Measurements from ENCODE around the gene TSPAN4. TPM values are rescaled to one million over a fixed set of nuclear protein-coding genes. Genes with fewer than 3 reads are reported as not detected.

Gene TSPAN4
- total RNA-seq, 1 donor from 2014 or later, result 26.4 TPM

DNA sequence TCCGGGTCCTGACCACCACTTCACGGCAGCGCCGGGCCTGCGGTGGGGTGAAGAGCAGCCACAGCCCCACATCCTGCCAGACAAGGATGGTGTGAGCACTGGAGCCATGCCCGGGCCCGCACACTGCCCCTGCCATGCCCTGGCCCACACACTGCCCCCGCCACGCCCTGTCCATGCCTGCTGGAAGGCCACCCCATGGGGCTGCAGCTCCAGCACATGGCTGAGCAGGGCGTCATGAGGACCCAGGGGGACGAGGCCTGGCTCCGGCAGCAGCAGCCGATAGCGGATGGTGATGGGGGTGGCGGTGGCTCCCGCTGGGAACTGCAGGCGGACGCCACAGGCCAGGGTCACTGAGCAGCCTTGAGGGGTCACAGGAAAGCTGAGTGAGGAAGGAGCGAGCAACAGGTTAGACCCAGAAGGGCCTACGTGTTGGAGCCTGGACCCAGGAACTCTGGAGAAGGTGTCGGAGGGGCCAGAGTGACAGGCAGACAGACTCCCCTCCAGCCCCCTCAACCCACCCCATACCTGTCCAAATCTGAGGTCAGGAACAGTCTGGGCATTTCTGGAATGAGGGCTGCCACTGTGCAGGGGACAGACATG, 40.5 kb upstream of the TSPAN4 start:
- no peak for DNase-seq (ENCODE audit: low spot score)
- H3K36me3 Mint-ChIP-seq (ENCODE audit: low read depth, unreplicated experiment), result no peaks in the 10 kb centered on the region
- H3K27me3 Mint-ChIP-seq (ENCODE audit: unreplicated experiment), result peaks cover 9% of the 10 kb centered on the region
- no peak overlapping the region for H3K27ac Mint-ChIP-seq (ENCODE audit: unreplicated experiment)
- no peaks in the 10 kb centered on the region for H3K4me1 Mint-ChIP-seq (ENCODE audit: unreplicated experiment)
- H3K9me3 Mint-ChIP-seq (ENCODE audit: unreplicated experiment), result no peaks in the 10 kb centered on the region
- no peak overlapping the region for H3K4me3 Mint-ChIP-seq (ENCODE audit: unreplicated experiment)
- no peak for TF ChIP-seq CTCF (IDR thresholded peaks at IDR 0.05; ENCODE audit: unreplicated experiment)

DNA sequence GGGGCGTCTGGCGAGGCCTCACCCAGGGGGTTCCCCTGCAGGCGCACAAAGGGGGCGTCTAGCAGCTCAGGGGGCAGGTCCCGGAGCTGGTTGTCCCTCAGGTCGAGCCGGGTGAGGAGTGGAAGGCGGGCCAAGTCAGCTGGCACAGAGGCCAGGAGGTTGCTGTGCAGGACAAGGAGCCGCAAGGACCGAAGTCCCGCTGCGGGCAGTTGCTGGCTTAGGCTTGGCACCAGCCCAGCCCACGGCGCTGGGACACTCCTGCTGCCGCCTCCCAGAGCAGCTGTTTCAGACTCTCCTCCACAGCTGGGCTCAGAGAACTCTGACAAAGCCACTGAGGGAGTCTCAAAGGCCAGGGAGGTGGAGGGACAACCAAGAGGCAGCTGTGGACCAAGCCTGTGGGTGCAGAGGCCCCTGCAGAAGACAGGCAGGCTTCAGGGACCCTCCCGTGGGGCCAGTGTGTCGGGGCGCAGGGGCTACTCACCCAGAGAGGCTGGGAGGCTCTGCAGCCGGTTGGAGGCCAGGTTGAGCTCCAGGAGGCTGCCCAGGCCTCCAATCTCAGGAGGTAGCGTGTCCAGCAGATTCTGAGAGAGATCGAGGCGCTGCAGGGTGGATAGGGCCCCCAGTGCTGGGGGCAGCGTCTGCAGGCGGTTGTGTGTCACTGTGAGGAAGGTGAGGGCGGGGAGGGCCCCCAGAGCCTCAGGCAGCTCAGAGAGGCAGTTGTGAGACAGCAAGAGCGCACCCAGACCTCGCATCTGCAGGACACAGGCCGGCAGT, 39.8 kb upstream of the TSPAN4 start:
- DNase-seq (ENCODE audit: low spot score), result no peak
- Mint-ChIP-seq H3K27me3 (ENCODE audit: unreplicated experiment) (peaks cover 9% of the 10 kb centered on the region), H3K4me1 (ENCODE audit: unreplicated experiment) (peaks cover 2% of the 10 kb centered on the region), H3K9me3 (ENCODE audit: unreplicated experiment) (no peaks in the 10 kb centered on the region), H3K36me3 (ENCODE audit: low read depth, unreplicated experiment) (no peaks in the 10 kb centered on the region), H3K27ac (ENCODE audit: unreplicated experiment) (no peak overlapping the region), H3K4me3 (ENCODE audit: unreplicated experiment) (no peak overlapping the region)
- no peak for TF ChIP-seq CTCF (IDR thresholded peaks at IDR 0.05; ENCODE audit: unreplicated experiment)

DNA sequence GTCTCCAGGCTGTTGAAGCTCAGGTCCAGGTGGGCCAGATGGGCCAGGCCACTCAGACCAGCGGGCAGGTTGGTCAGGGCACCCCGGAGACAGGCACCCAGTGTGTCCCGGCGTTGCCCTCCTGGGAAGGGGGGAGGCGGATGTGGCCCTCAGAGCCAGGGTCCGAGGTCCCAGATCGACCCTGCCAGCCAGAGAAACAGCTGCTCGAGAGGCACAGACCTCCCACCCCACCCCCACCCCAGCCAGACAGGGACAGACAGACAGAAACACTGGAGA, 39.2 kb upstream of the TSPAN4 start:
- Mint-ChIP-seq H3K27me3 (ENCODE audit: unreplicated experiment) (peaks cover 9% of the 10 kb centered on the region), H3K9me3 (ENCODE audit: unreplicated experiment) (no peaks in the 10 kb centered on the region), H3K4me1 (ENCODE audit: unreplicated experiment) (peaks cover 3% of the 10 kb centered on the region), H3K27ac (ENCODE audit: unreplicated experiment) (no peak overlapping the region), H3K4me3 (ENCODE audit: unreplicated experiment) (no peak overlapping the region), H3K36me3 (ENCODE audit: low read depth, unreplicated experiment) (no peaks in the 10 kb centered on the region)
- no peak for TF ChIP-seq CTCF (IDR thresholded peaks at IDR 0.05; ENCODE audit: unreplicated experiment)
- no peak for DNase-seq (ENCODE audit: low spot score)

DNA sequence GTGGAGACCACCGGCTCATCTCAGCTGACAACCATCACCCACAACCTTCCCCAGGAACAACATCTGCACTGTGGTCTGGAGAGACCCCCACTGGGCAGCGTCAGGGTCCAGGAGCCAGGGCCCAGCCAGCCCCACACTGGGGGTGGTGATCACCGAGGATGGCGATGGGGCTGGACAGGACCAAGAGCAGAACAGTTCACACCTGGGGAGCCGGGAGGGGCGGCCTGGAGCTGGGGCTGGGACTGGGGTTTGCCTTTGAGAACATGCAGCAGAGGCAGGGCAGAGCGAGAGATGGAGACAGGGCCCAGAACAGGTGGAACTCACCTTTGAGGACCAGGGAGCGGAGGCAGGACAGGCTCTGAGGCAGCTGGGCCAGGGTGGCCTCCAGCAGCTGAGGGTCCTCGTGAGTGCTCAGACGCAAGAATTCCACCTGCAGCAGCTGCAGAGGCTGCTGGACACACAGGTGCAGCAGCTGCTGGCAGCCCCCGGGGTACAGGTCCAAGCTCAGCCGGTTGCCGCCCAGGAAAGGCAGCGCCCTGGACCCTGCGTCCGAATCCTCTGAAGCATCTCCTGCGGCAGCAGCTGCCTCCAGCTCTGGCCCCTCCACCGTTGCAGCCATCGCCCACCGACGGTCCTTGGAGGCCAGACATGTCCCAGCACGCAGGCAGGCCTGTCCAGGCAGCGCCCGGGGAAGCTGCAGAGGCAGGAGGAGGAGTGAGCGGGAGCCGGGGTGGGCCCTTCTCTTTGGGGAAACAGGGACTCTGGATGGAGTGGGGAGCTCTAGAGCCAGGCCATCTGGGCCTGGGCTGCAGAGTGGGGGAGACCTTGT, 38.7 kb upstream of the TSPAN4 start:
- TF ChIP-seq CTCF (IDR thresholded peaks at IDR 0.05; ENCODE audit: unreplicated experiment), result no peak
- DNase-seq (ENCODE audit: low spot score), result no peak
- Mint-ChIP-seq H3K9me3 (ENCODE audit: unreplicated experiment) (no peaks in the 10 kb centered on the region), H3K4me1 (ENCODE audit: unreplicated experiment) (peaks cover 3% of the 10 kb centered on the region), H3K4me3 (ENCODE audit: unreplicated experiment) (peak overlapping the region; percentile 67), H3K27ac (ENCODE audit: unreplicated experiment) (no peak overlapping the region), H3K36me3 (ENCODE audit: low read depth, unreplicated experiment) (no peaks in the 10 kb centered on the region), H3K27me3 (ENCODE audit: unreplicated experiment) (peaks cover 9% of the 10 kb centered on the region)

GRCh38 chr11:804599-804964, 38.1 kb upstream of the TSPAN4 start:
- H3K27me3 Mint-ChIP-seq (ENCODE audit: unreplicated experiment), result peaks cover 9% of the 10 kb centered on the region
- TF ChIP-seq CTCF (IDR thresholded peaks at IDR 0.05; ENCODE audit: unreplicated experiment), result no peak
- H3K4me1 Mint-ChIP-seq (ENCODE audit: unreplicated experiment), result peaks cover 3% of the 10 kb centered on the region
- no peak overlapping the region for H3K27ac Mint-ChIP-seq (ENCODE audit: unreplicated experiment)
- H3K9me3 Mint-ChIP-seq (ENCODE audit: unreplicated experiment), result no peaks in the 10 kb centered on the region
- DNase-seq (ENCODE audit: low spot score), result no peak
- peak overlapping the region; percentile 67 for H3K4me3 Mint-ChIP-seq (ENCODE audit: unreplicated experiment)
- no peaks in the 10 kb centered on the region for H3K36me3 Mint-ChIP-seq (ENCODE audit: low read depth, unreplicated experiment)
